Measurements from ENCODE around the gene PALMD.

DNA sequence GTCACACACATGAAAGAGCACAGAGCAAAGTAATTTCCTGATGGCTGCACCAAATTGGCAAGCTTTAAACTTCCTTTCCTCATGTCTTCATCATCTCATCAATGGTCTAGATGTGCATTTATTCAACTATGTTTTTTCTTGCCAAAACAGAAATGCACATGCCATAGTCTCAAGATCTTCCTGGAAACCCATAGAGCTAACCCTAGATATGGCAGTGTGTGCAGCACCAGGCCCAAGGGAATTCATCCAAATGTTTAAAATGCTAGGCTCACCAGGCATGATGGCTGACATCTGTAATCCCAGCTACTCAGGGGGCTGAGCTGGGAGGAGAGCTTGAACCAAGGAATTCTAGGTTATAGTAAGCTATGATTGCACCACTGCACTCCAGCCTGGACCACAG lies 31.2 kb upstream of the PALMD start:
- TF ChIP-seq, protein P1, sequence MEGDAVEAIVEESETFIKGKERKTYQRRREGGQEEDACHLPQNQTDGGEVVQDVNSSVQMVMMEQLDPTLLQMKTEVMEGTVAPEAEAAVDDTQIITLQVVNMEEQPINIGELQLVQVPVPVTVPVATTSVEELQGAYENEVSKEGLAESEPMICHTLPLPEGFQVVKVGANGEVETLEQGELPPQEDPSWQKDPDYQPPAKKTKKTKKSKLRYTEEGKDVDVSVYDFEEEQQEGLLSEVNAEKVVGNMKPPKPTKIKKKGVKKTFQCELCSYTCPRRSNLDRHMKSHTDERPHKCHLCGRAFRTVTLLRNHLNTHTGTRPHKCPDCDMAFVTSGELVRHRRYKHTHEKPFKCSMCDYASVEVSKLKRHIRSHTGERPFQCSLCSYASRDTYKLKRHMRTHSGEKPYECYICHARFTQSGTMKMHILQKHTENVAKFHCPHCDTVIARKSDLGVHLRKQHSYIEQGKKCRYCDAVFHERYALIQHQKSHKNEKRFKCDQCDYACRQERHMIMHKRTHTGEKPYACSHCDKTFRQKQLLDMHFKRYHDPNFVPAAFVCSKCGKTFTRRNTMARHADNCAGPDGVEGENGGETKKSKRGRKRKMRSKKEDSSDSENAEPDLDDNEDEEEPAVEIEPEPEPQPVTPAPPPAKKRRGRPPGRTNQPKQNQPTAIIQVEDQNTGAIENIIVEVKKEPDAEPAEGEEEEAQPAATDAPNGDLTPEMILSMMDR (IDR thresholded peaks at IDR 0.05), result no peak
- TF ChIP-seq POLR2A (IDR thresholded peaks at IDR 0.05), result no peak
